HuH-7.5 (cell line): ENCODE data around the gene DEFB121.
"Not testable (repeated sequence)": the region's sequence is repeated elsewhere in the genome, so short reads cannot be mapped to it uniquely, and the experiment has no call there.

Experiments used
- DNase-seq: peaks from one replicate; pipeline ENCODE4 v3.0.0; 2011; ENCODE audit warnings: low spot score

The DEFB121 gene, protein sequence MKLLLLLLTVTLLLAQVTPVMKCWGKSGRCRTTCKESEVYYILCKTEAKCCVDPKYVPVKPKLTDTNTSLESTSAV

GRCh38 chr20:31406115-31406514 lies at the start of gene DEFB121:
TSS of gene DEFB121 (minus strand) at chr20:31406215. CDS start at chr20:31406152, 63 bp downstream.
- no peak for DNase-seq

- no peak for DNase-seq
Measured at GRCh38 chr20:31454361-31454760, 48.3 kb upstream of the DEFB121 start.

DNA sequence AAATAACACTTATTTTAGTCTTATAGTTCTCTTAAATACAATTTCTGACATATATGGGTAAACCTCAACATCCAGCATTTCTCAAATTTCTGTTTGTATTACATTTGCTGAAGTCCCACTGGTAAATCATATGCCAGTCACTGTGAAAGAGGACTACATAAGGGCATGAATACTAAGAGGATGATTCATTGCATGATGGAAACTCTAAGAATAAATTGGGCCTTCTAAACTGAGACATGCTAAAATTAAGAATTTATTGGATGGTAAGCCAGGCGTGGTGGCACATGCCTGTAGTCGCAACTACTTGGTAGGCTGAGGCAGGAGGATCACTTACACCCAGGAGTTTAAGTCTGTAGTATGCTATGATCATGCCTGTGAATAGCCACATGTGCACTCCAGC lies 46.6 kb upstream of the DEFB121 start:
- no peak for DNase-seq

DNA sequence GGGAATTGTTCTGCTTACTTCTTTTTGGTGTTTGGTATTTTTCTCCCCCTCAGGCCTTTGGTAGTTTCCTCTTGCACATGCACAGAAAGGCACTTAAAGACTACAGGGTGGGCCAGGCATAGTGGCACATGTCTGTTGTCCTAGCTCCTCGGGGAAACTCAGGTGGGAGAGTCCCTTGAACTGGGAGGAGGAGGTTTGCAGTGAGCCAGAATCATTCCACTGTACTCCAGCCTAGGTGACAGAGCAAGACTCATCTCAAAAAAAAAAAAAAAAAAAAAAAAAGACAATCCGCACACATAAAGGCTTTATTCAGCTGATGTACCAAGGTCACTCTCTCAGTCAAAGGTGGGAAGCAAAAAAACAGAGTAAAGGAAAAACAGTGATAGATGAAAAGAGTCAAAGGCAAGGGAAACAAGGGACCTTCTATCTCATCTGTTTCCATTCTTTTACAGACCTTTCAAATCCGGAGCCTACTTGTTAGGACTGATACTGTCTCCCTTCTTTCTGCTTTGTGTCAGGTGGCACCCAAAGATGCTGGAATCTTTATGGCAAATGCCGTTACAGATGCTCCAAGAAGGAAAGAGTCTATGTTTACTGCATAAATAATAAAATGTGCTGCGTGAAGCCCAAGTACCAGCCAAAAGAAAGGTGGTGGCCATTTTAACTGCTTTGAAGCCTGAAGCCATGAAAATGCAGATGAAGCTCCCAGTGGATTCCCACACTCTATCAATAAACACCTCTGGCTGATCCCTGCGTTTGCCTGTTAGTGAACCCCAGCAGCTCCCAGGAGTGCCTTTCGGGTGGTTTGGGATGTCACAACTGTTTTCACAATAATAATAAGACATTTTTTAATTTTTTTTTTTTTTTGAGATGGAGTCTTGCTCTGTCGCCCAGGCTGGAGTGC lies 43.7 kb upstream of the DEFB121 start:
- no peak for DNase-seq

DNA sequence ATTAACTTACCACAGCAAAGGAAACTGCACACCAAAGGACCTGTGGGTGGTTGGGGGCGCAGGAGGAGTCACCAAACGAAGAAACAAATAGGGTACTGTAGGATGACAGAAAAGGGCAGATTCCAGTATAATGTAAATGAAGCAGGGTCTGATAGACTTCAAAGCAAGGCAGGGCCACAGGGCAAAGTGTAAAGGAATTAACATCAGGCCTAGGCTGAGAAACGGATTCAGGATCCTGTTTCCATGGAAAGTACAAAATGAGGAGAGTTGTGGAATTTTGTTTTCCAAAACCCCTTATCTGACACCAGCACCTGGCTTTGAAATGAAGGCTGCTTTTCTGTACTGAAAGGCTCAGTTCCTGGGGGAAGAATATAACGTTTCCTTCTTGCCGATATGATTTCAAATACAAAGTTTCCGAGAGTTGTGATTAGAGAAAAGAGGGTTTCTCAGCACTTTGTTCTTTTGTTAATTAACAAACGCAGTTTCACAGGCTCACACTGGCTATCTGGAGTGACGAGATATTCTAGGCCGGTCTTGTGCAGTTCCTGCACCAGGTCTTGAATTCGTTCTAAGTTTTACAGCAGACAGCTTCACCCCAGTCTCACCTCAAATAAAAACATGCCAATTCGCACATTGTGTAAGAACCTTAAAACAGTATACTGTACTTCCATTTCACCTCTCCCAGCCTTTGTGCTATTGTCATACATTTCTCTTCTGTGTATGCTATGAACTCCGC lies 40.2 kb upstream of the DEFB121 start:
- no peak for DNase-seq

DNA sequence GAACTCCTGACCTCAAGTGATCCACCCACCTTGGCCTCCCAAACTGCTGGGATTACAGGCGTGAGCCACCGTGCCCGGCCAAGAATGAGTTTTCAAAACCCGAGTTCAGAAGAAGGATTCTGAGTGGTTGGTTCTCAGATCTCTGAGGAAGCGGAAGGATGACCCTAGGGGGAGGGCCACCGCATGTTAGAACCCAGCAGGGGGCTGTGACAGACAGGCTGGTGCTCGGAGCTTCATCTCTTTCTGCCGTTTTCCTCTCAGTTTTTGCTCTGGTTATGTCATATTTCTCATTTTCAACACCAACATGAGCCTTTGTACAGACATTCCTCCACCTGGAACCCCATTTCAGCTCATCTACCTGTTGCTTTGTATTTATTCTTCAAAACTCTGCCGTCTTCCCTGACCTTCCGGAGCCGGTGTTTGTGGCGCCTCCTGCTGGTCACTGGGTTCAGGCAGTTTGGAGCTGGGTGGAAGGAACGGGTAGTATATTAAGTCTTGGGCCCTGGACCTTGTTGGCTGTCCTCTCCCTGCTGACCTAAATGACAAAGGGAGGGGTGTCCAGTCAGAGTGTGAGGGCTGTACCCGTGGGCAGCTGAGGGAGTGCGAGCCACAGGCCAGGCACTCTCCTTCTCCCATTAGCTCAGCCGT lies 34.1 kb upstream of the DEFB121 start, which contains the start of gene DEFB123:
Gene DEFB123, plus strand, starts transcription at position 621 of the 648 bp plus-strand sequence. CDS start 67 bp downstream, outside the sequence.
- DNase-seq, result no peak

DNA sequence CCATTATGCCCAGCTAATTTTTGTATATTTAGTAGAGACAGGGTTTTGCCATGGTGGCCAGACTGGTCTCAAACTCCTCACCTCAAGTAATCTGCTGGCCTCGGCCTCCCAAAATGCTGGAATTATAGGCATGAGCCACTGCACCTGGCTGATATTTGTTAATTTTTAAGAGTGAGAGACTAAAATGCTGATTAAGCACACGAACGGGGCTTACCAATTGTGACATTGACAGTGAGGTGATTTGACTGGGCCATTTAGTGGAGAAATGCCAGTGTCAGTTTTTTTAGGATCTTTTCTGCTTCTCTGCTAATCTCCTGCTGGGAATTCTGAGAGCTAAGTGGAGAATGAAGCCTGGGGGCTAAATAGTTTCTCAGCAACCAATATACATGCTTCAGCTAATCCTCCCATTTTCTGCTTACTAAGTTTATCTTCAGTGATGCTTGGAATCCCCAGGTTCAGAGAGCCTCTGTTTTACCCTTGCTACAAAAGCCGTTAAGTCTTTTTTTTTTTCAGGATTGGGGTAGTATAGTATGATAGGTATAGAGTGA lies 24.6 kb upstream of the DEFB121 start:
- DNase-seq, result no peak

GRCh38 chr20:31427576-31427975 lies 21.6 kb upstream of the DEFB121 start:
- not testable (repeated sequence) for DNase-seq

DNA sequence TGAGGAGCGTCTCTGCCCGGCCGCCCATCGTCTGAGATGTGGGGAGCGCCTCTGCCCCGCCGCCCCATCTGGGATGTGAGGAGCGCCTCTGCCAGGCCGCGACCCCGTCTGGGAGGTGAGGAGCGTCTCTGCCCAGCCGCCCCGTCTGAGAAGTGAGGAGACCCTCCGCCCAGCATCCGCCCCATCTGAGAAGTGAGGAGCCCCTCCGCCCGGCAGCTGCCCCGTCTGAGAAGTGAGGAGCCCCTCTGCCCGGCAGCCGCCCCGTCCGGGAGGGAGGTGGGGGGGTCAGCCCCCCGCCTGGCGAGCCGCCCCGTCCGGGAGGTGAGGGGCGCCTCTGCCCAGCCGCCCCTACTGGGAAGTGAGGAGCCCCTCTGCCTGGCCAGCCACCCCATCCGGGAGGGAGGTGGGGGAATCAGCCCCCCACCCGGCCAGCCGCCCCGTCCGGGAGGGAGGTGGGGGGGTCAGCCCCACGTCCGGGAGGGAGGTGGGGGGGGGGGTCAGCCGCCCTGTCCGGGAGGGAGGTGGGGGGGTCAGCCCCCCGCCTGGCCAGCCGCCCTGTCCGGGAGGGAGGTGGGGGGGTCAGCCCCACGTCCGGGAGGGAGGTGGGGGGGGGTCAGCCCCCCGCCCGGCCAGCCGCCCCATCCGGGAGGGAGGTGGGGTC lies 21.0 kb upstream of the DEFB121 start:
- DNase-seq, result not testable (repeated sequence)

GRCh38 chr20:31425797-31426196 lies 19.8 kb upstream of the DEFB121 start:
- DNase-seq, result no peak

DNA sequence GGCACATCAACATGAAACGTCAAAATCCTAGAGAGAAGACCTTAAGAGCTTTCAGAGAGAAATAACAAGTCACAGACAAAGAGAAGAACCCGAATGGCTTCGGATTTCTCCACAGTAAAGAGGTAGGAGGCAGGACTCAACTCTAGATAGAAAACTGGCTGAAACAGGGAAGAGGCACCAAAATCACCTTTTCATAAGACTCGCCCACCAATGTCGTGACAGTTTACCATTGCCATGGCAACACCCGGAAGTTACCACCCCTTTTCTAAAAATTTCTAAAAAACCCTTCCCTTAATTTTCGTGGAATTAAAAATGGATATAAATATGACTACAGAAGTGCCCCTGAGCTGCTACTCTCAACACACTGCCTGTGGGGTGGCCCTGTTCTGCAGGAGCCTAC lies 12.3 kb upstream of the DEFB121 start:
- no peak for DNase-seq

DNA sequence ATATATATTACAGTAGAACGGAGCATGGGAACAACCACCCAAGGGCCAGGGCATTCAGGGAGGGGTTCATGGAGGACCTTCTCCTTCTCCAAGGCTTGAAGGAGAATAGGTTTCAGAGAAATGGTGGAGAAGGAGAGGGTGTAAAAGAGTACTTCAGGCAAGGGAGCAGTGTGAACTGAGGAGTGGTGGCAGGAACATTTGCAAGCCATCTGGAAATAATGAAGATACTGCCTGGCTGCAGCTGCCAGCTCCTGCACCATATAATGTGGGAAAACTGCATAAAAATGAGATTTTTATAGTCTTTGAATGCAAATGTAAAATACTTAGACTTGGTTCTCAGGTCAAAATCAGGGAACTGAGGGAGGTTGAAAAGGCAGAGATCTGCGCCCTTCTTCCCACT lies 9.6 kb upstream of the DEFB121 start:
- no peak for DNase-seq

DNA sequence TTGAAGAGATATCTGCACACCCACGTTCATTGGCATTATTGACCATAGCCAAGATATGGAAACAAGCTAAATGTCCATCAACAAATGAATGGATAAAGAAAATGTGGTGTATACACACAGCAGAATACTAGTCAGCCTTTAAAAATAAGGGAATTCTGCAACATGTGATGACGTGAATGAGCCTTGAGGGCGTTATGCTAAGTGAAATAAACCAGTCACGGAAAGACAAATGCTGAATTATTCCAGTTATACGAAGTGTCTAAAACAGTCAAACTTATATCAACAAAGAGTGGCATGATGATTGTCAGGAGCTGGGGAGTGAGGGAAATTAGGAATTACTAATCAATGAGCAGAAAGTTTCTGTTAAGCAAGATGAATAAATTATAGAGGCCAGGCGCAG lies 8.4 kb upstream of the DEFB121 start:
- no peak for DNase-seq

DNA sequence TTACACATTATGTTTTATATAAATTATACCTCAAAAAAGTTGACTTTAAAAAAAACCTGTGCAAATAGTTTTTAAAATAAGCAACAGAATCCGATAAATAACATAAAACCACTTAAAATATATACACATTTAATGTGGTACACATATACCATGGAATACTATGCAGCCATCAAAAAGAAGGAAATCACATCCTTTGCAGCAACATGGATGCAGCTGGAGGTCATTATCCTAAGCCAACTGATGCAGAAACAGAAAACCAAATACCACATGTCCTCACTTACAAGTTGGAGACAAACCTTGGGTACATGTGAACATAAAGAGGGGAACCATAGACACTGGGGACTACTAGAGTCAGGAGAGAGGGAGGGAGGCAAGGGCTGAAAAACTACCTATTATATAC lies 4.0 kb upstream of the DEFB121 start:
- DNase-seq, result no peak

DNA sequence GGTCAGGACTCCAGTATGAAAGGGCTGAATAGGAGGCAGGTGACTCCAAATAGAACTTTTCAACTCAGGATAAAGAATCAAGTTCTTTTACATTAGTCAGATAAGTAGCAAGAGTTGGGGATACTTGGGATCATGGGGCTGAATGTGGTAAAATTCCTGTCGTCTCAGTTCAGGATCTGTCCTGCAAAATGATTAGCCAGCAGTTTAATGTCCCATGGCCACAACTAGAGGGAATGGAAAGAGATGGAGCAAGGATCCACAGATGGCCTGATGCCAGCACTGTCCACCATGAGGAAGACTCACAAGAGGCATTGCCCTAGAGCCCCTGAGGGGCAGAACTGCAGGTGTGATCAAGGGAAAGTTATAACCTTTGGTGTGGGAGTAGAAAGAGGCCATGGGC lies 2.1 kb downstream of the DEFB121 start:
- no peak for DNase-seq

- no peak for DNase-seq
Measured at GRCh38 chr20:31394900-31395299, 11.1 kb downstream of the DEFB121 start.

- no peak for DNase-seq
Measured at GRCh38 chr20:31392836-31393235, 13.2 kb downstream of the DEFB121 start.

DNA sequence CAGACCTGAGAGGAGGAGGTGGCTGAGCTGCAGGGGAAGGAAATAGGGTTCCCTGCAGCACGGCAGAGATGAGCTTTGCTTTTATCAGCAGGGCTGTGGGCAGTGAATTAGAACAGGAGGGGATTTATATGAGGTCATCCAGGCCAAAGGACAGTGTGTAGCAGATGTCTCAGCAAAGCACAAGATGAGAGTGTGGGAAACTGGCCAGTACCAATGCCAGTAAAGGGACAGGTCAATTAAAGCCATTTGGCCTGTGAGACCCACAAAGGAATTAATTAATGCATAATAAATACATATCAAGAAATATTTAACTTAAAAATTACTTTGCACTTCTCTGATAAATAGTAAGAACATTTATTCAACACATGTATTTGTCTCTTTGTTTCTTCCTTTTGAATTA lies 15.5 kb downstream of the DEFB121 start, which contains the start of gene DEFB119:
Gene DEFB119, minus strand, starts transcription at position 101 of the 400 bp plus-strand sequence. CDS start 107 bp downstream, outside the sequence.
- DNase-seq, result no peak

DNA sequence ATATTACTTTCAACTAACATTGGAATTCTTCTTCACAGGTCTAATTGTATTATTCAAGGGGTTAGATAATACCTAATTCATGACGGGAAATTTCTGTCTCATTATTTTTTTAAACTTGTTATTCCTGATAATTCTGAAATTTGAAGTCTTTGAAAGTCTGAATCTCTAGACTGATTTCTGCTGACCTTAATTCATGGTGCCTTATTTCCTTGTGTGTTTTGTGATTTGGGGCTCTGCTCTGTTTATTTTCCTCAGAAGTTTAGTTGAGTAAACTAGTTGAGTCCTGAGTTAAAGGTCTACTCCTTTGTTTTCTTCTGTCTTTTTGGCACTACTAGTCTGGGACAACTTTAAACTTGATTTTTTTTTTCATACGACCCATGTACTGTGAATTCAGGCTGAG lies 31.7 kb downstream of the DEFB121 start:
- DNase-seq, result no peak

GRCh38 chr20:31368301-31368700 lies 37.7 kb downstream of the DEFB121 start, which contains the start of gene DEFB118:
TSS of gene DEFB118 (plus strand) at chr20:31368601. CDS start at chr20:31368651, 50 bp downstream.
- DNase-seq, result no peak

- DNase-seq, result not testable (repeated sequence)
Measured at GRCh38 chr20:31364272-31364671, 41.7 kb downstream of the DEFB121 start.
